ENCODE data around the gene CD4. TPM values are rescaled to one million over a fixed set of nuclear protein-coding genes. Genes with fewer than 3 reads are reported as not detected.

CD4 gene
- total RNA-seq, 4 donors from 2014 or later: 1.8 to 12.9 (median 3.8) TPM

DNA sequence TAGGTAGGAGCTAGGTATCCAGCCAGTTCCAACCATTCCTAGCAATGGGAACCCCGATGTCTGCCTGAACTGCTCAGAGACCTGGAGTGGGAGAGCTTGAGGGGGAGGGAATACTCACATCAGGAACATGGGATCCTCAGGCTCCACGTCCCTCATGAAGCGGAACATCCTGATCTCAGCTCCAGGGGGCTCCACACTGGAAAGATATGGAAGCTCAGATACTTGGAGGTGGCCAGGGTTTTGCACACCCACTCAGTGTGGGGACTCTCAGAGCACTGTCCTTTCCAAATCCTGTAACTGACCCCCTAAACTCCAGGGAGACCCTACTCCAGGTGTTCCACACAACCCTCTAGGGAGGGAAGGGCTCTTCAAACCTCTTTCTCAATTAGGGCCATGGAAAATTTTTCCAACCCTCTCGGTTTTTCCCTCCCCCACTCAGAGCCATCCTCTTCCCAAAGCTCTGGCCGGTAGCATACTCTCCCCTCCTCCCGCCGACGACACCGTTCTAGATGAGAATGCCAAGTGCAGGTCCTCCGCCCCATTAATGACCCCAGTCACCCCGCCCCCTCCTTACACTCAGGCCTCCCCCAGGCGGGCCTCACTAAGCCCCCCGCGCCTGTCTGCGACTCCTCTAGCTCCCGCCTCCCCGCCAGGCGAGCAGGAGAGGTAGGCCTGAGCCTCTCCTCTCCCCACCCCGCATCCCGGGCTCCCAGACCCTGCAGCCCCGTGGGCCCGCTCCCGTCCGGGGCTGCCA is 37.0 kb upstream of the CD4 start:
- in situ Hi-C loops (cut with MboI; ENCODE audit: low sequenced_read_pairs in 4 of 4): no loop called here
- no peaks in the 10 kb centered on the region for H3K27me3 ChIP-seq
- H3K4me3 ChIP-seq: peak overlapping the region; percentile 67 to 95 (median 92)
- TF ChIP-seq, protein P1, sequence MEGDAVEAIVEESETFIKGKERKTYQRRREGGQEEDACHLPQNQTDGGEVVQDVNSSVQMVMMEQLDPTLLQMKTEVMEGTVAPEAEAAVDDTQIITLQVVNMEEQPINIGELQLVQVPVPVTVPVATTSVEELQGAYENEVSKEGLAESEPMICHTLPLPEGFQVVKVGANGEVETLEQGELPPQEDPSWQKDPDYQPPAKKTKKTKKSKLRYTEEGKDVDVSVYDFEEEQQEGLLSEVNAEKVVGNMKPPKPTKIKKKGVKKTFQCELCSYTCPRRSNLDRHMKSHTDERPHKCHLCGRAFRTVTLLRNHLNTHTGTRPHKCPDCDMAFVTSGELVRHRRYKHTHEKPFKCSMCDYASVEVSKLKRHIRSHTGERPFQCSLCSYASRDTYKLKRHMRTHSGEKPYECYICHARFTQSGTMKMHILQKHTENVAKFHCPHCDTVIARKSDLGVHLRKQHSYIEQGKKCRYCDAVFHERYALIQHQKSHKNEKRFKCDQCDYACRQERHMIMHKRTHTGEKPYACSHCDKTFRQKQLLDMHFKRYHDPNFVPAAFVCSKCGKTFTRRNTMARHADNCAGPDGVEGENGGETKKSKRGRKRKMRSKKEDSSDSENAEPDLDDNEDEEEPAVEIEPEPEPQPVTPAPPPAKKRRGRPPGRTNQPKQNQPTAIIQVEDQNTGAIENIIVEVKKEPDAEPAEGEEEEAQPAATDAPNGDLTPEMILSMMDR (IDR thresholded peaks at IDR 0.05 in 4 of 5, conservative IDR thresholded peaks at IDR 0.05 in 1 of 5): peak in 1 of 5 experiments; percentile 25
- no peak for TF ChIP-seq POLR2A (IDR thresholded peaks at IDR 0.05)
- H3K27ac ChIP-seq: peak overlapping the region; percentile 89 to 100 (median 98)
- H3K9me3 ChIP-seq: no peaks in the 10 kb centered on the region
- peak; percentile 3 to 4 for ATAC-seq
- peaks cover 2 to 47% of the 10 kb centered on the region in 2 donors for H3K36me3 ChIP-seq
- intact Hi-C loops (cut with DNase I; ENCODE audit: low total_unique reads): loop anchor here (5.0 kb wide), 2 partner anchors 75 to 265 kb away; partner anchors contain the start of genes LPCAT3 and P3H3
- peaks cover 10 to 12% of the 10 kb centered on the region in 2 donors for H3K4me1 ChIP-seq
- peak in 1 of 2 donors; percentile 43 for DNase-seq

DNA sequence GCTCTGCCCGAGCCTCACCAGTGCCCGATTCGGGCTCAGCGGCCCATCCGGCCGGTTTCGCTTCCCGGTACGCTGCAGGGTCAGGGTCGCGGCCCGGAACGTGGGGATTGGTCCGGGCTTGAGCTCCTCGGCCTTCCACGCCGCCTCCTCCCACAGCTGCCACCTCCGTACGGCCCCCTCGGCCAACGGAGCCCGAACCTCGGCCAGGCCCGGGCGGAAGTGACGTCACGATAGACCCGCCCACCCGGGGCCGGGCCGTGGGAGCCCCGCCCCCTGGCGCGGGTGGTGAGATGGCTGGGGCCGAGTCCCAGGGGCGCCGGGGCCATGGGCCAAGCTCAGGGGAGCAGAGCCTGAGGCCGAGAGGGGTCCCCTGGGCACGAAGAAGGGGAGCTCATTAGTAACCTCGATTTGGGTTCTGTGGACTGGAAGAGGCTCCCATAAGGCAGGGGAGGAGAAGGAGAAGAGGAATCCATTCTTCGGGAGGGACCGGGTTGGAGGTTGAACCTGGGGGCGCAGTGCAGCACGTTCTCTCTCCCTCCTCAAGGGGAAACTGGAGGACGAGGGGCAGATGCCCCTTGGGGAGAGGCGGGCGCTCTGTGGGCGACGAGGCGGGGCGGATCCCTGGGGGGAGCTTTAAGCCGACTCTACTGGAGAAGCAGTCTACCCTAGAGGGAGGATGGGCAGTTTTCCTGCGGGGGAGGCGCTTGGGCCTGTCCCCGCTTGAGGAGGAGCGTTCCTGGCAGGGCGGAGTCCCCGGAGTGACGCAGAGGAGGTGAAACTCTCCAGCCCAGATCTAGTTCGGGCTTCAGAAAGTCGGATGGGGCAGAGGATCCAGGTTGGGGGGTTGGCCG is 36.2 kb upstream of the CD4 start, which contains the start of gene MLF2:
Gene MLF2, minus strand, starts transcription at position 221 of the 851 bp plus-strand sequence. CDS start 807 bp downstream, outside the sequence.
- no peaks in the 10 kb centered on the region for H3K9me3 ChIP-seq
- peaks cover 10 to 12% of the 10 kb centered on the region in 2 donors for H3K4me1 ChIP-seq
- peak; percentile 95 to 97 for ATAC-seq
- H3K36me3 ChIP-seq: peaks cover 2 to 39% of the 10 kb centered on the region in 2 donors
- peak; percentile 93 to 94 for TF ChIP-seq POLR2A (IDR thresholded peaks at IDR 0.05)
- TF ChIP-seq, protein P1 (IDR thresholded peaks at IDR 0.05 in 4 of 5, conservative IDR thresholded peaks at IDR 0.05 in 1 of 5): peak in 1 of 5 experiments; percentile 98
- in situ Hi-C loops (cut with MboI; ENCODE audit: low sequenced_read_pairs in 4 of 4): no loop called here
- peak within 1 kb of the TSS; percentile 67 to 95 (median 92) for H3K4me3 ChIP-seq
- no peaks in the 10 kb centered on the region for H3K27me3 ChIP-seq
- DNase-seq: peak; percentile 98 to 99
- intact Hi-C loops (cut with DNase I; ENCODE audit: low total_unique reads): loop anchor here (1.0 to 5.0 kb wide), 8 partner anchors 13 to 264 kb away; partner anchors contain the start of genes CDCA3, COPS7A, LPCAT3 and P3H3
- peak within 1 kb of the TSS; percentile 89 to 100 (median 98) for H3K27ac ChIP-seq

DNA sequence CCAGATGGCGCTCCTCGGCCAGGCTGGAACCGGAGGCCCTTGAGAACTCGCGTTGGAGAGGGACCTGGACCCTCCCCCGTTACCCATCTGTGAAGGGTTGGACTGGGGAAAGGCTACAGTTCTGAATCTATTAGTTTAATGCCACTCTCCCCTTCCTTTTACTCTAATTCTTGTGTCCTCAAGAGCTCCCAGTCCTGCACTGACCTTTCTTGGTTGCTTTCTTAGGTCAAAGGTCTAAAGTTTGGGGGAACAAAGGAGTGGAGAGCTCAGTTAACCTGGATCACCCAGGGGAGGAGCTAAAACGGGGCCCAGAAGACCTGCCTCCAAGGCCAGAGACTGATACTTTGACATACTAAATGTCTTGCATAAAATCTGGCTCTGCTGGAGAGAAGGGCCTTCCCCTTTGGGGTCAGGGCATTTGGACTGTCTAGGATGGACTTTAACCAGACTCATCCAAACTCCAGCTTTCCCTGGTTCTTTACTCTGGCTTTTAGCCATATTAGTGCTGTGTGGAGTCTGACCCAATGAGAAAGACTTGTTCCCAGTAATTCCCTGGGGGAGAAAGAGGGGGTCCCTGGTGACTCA is 35.5 kb upstream of the CD4 start:
- Histone ChIP-seq H3K4me1 (peaks cover 10 to 12% of the 10 kb centered on the region in 2 donors), H3K27ac (peak overlapping the region; percentile 89 to 100 (median 98)), H3K27me3 (no peaks in the 10 kb centered on the region), H3K36me3 (peaks cover 2 to 32% of the 10 kb centered on the region in 2 donors), H3K4me3 (peak overlapping the region in 1 of 4 donors; percentile 94), H3K9me3 (no peaks in the 10 kb centered on the region)
- in situ Hi-C loops (cut with MboI; ENCODE audit: low sequenced_read_pairs in 4 of 4) (no loop called here), intact Hi-C loops (cut with DNase I; ENCODE audit: low total_unique reads) (loop anchor here (1.0 to 5.0 kb wide), 8 partner anchors 12 to 263 kb away; partner anchors contain the start of genes CDCA3, COPS7A, LPCAT3 and P3H3)
- ATAC-seq: no peak
- TF ChIP-seq, protein P1 (IDR thresholded peaks at IDR 0.05 in 4 of 5, conservative IDR thresholded peaks at IDR 0.05 in 1 of 5): peak; percentile 20 to 98 (median 97)
- TF ChIP-seq POLR2A (IDR thresholded peaks at IDR 0.05): no peak
- DNase-seq: no peak

DNA sequence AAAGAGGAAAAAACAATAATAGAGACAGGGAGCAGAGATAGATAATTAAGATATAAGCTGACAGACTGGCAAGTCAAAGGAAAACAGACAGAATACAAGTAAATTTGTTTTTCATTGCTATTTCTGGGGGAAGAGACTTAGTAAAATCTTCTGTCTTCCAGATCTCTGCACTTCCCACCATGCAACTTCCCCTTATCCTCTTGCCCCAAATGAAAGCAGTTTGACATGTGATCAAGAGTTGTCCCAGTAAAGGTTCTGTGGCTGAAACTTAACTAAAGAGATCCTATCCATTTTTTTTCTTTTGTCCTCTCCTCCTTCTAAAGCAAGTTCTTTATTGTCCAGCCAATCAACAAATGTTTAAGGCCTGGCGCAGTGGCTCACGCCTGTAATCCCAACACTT is 34.9 kb upstream of the CD4 start:
- peaks cover 10 to 12% of the 10 kb centered on the region in 2 donors for H3K4me1 ChIP-seq
- peaks cover 2 to 26% of the 10 kb centered on the region in 2 donors for H3K36me3 ChIP-seq
- H3K27me3 ChIP-seq: no peaks in the 10 kb centered on the region
- in situ Hi-C loops (cut with MboI; ENCODE audit: low sequenced_read_pairs in 4 of 4) (no loop called here), intact Hi-C loops (cut with DNase I; ENCODE audit: low total_unique reads) (loop anchor here (5.0 kb wide), 2 partner anchors 73 to 263 kb away; partner anchors contain the start of genes LPCAT3 and P3H3)
- no peak overlapping the region for H3K4me3 ChIP-seq
- TF ChIP-seq, protein P1 (IDR thresholded peaks at IDR 0.05 in 4 of 5, conservative IDR thresholded peaks at IDR 0.05 in 1 of 5): no peak
- TF ChIP-seq POLR2A (IDR thresholded peaks at IDR 0.05): peak in 1 of 2 donors; percentile 6
- H3K27ac ChIP-seq: peak overlapping the region in 3 of 4 donors; percentile 97 to 100 (median 99)
- DNase-seq (no peak), ATAC-seq (no peak)
- no peaks in the 10 kb centered on the region for H3K9me3 ChIP-seq
